ENCODE measurements around the gene USP46.

Gene USP46

GRCh38 chr4:52622564-52622963, 36.5 kb downstream of the USP46 start:
- in situ Hi-C loops (cut with MboI; ENCODE audit: low sequenced_read_pairs), result no loop called here

GRCh38 chr4:52621567-52621966, 37.5 kb downstream of the USP46 start:
- in situ Hi-C loops (cut with MboI; ENCODE audit: low sequenced_read_pairs), result no loop called here

- in situ Hi-C loops (cut with MboI; ENCODE audit: low sequenced_read_pairs), result no loop called here
These were observed 39.5 kb downstream of the USP46 start for GRCh38 chr4:52619591-52619931.

GRCh38 chr4:52618795-52619590, 40.1 kb downstream of the USP46 start:
- in situ Hi-C loops (cut with MboI; ENCODE audit: low sequenced_read_pairs), result no loop called here

- in situ Hi-C loops (cut with MboI; ENCODE audit: low sequenced_read_pairs), result no loop called here
These were observed 41.6 kb downstream of the USP46 start for GRCh38 chr4:52617336-52618020.

GRCh38 chr4:52614241-52614640, 44.9 kb downstream of the USP46 start:
- in situ Hi-C loops (cut with MboI; ENCODE audit: low sequenced_read_pairs), result no loop called here

GRCh38 chr4:52612341-52612740, 46.8 kb downstream of the USP46 start:
- in situ Hi-C loops (cut with MboI; ENCODE audit: low sequenced_read_pairs), result no loop called here

GRCh38 chr4:52611030-52611555, 48.0 kb downstream of the USP46 start:
- in situ Hi-C loops (cut with MboI; ENCODE audit: low sequenced_read_pairs), result no loop called here

- in situ Hi-C loops (cut with MboI; ENCODE audit: low sequenced_read_pairs), result no loop called here
These were observed 52.4 kb downstream of the USP46 start for GRCh38 chr4:52606726-52607125.

GRCh38 chr4:52606040-52606439, 53.1 kb downstream of the USP46 start:
- in situ Hi-C loops (cut with MboI; ENCODE audit: low sequenced_read_pairs), result no loop called here

- in situ Hi-C loops (cut with MboI; ENCODE audit: low sequenced_read_pairs), result no loop called here
These were observed 54.9 kb downstream of the USP46 start for GRCh38 chr4:52604215-52604614.

GRCh38 chr4:52600275-52600674, 58.8 kb downstream of the USP46 start:
- in situ Hi-C loops (cut with MboI; ENCODE audit: low sequenced_read_pairs), result no loop called here

GRCh38 chr4:52595001-52595400, 64.1 kb downstream of the USP46 start:
- in situ Hi-C loops (cut with MboI; ENCODE audit: low sequenced_read_pairs), result no loop called here

GRCh38 chr4:52592287-52592686, 66.8 kb downstream of the USP46 start:
- in situ Hi-C loops (cut with MboI; ENCODE audit: low sequenced_read_pairs), result no loop called here

GRCh38 chr4:52588771-52589591, 70.1 kb downstream of the USP46 start:
- in situ Hi-C loops (cut with MboI; ENCODE audit: low sequenced_read_pairs), result no loop called here

GRCh38 chr4:52588097-52588496, 71.0 kb downstream of the USP46 start:
- in situ Hi-C loops (cut with MboI; ENCODE audit: low sequenced_read_pairs), result no loop called here

- in situ Hi-C loops (cut with MboI; ENCODE audit: low sequenced_read_pairs), result no loop called here
These were observed 73.0 kb downstream of the USP46 start for GRCh38 chr4:52586069-52586468.

- in situ Hi-C loops (cut with MboI; ENCODE audit: low sequenced_read_pairs), result no loop called here
These were observed 73.7 kb downstream of the USP46 start for GRCh38 chr4:52585379-52585778.

GRCh38 chr4:52579602-52580272, 79.4 kb downstream of the USP46 start:
- in situ Hi-C loops (cut with MboI; ENCODE audit: low sequenced_read_pairs), result no loop called here

GRCh38 chr4:52578951-52579350, 80.2 kb downstream of the USP46 start:
- in situ Hi-C loops (cut with MboI; ENCODE audit: low sequenced_read_pairs), result no loop called here

GRCh38 chr4:52577624-52577962, 81.5 kb downstream of the USP46 start:
- in situ Hi-C loops (cut with MboI; ENCODE audit: low sequenced_read_pairs), result no loop called here
